PC-9 (cell line): ENCODE data around the gene MYEF2.

ENCODE experiments used
- EZH2 ChIP-seq: fragments of 200-600 bp; sonication (generic); IDR thresholded peaks from 2 replicates; pipeline ENCODE4 v1.8.0; 2017; ENCODE audit warnings: antibody characterized with exemption, low read depth
- TF ChIP-seq, protein P1 (sequence below): fragments of 200-600 bp; sonication (generic); conservative IDR thresholded peaks from 2 replicates; pipeline ENCODE4 v1.6.1; 2017; ENCODE audit warnings: mixed run types, antibody characterized with exemption, mild to moderate bottlenecking, moderate library complexity

DNA sequence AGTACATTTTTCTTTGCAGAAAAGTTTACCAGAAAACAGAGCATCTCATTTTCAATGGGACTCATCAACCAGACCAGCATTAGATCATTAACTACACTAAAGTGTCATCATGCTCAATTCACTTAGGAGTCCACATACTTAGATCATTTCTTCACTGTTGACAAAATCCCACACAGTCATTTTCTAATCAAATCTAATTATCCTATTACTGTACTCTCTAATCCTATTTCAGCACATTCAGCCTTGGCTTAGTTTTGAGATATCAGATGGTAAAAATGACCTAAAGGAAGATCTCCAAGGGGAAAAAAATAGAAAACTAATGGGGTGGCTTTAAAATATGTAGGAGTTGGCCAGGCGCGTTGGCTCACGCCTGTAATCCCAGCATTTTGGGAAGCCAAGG, 8.2 kb upstream of the MYEF2 start:
- TF ChIP-seq, protein P1, sequence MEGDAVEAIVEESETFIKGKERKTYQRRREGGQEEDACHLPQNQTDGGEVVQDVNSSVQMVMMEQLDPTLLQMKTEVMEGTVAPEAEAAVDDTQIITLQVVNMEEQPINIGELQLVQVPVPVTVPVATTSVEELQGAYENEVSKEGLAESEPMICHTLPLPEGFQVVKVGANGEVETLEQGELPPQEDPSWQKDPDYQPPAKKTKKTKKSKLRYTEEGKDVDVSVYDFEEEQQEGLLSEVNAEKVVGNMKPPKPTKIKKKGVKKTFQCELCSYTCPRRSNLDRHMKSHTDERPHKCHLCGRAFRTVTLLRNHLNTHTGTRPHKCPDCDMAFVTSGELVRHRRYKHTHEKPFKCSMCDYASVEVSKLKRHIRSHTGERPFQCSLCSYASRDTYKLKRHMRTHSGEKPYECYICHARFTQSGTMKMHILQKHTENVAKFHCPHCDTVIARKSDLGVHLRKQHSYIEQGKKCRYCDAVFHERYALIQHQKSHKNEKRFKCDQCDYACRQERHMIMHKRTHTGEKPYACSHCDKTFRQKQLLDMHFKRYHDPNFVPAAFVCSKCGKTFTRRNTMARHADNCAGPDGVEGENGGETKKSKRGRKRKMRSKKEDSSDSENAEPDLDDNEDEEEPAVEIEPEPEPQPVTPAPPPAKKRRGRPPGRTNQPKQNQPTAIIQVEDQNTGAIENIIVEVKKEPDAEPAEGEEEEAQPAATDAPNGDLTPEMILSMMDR, result no peak
- no peak for TF ChIP-seq EZH2
